ENCODE results near the gene LMTK3. TPM values are rescaled to one million over a fixed set of nuclear protein-coding genes. Genes with fewer than 3 reads are reported as not detected.

The LMTK3 gene
- total RNA-seq, 1 experiment from 2014 or later = 15.9 TPM

- peaks cover 27% of the 10 kb centered on the region for H3K36me3 Mint-ChIP-seq
- POLR2A ChIA-PET = interaction anchor here (1.0 kb wide), 1 partner anchor 10 kb away, joined by 4 read pairs; no protein-coding TSS in a partner anchor
- DNase-seq (ENCODE audit: low spot score) = no peak
- CTCF ChIA-PET = interaction anchor here (0.6 to 2.4 kb wide), 6 partner anchors 9 to 206 kb away, joined by 3 to 5 read pairs (median 4); no protein-coding TSS in a partner anchor
- no peak overlapping the region for H3K4me3 Mint-ChIP-seq
- TF ChIP-seq ZBTB21 (CRISPR knock-in tag; IDR thresholded peaks at IDR 0.05; ENCODE audit: borderline replicate concordance) (no peak), ZNF138 (CRISPR knock-in tag; conservative IDR thresholded peaks at IDR 0.05) (no peak), HMGA2 (CRISPR knock-in tag; IDR thresholded peaks at IDR 0.05) (no peak)
- H3K4me1 Mint-ChIP-seq = peaks cover 6% of the 10 kb centered on the region
- H3K27me3 Mint-ChIP-seq (ENCODE audit: low read depth) = peaks cover 10% of the 10 kb centered on the region
- ATAC-seq = no peak
- H3K27ac Mint-ChIP-seq = no peak overlapping the region
- H3K9me3 Mint-ChIP-seq = peaks cover 31% of the 10 kb centered on the region
These were observed 19.1 kb upstream of the LMTK3 start for GRCh38 chr19:48530770-48531169.

- ATAC-seq = no peak
- Mint-ChIP-seq H3K36me3 (peaks cover 27% of the 10 kb centered on the region), H3K27ac (no peak overlapping the region), H3K4me1 (peaks cover 6% of the 10 kb centered on the region), H3K27me3 (ENCODE audit: low read depth) (peaks cover 10% of the 10 kb centered on the region), H3K9me3 (peaks cover 31% of the 10 kb centered on the region), H3K4me3 (no peak overlapping the region)
- CTCF ChIA-PET = interaction anchor here (0.6 to 2.4 kb wide), 6 partner anchors 10 to 59 kb away, joined by 3 to 5 read pairs (median 4); no protein-coding TSS in a partner anchor
- TF ChIP-seq, protein P1, sequence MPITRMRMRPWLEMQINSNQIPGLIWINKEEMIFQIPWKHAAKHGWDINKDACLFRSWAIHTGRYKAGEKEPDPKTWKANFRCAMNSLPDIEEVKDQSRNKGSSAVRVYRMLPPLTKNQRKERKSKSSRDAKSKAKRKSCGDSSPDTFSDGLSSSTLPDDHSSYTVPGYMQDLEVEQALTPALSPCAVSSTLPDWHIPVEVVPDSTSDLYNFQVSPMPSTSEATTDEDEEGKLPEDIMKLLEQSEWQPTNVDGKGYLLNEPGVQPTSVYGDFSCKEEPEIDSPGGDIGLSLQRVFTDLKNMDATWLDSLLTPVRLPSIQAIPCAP (CRISPR knock-in tag; IDR thresholded peaks at IDR 0.05) = no peak
- TF ChIP-seq ZNF396 (CRISPR knock-in tag; IDR thresholded peaks at IDR 0.05; ENCODE audit: borderline replicate concordance) (no peak), AR (CRISPR knock-in tag; IDR thresholded peaks at IDR 0.05) (no peak), ZNF425 (CRISPR knock-in tag; conservative IDR thresholded peaks at IDR 0.05) (no peak), PRRX2 (CRISPR knock-in tag; IDR thresholded peaks at IDR 0.05) (no peak), E2F4 (CRISPR knock-in tag; IDR thresholded peaks at IDR 0.05; ENCODE audit: borderline replicate concordance, low read depth) (no peak), MXD4 (CRISPR knock-in tag; IDR thresholded peaks at IDR 0.05; ENCODE audit: borderline replicate concordance) (no peak), HMGXB4 (CRISPR knock-in tag; IDR thresholded peaks at IDR 0.05) (no peak), GABPB1 (CRISPR knock-in tag; IDR thresholded peaks at IDR 0.05) (no peak), CBFB (CRISPR knock-in tag; IDR thresholded peaks at IDR 0.05; ENCODE audit: low read depth) (no peak), NFE2L1 (CRISPR knock-in tag; IDR thresholded peaks at IDR 0.05) (no peak), TP53 (CRISPR knock-in tag; IDR thresholded peaks at IDR 0.05) (no peak), TEAD4 (CRISPR knock-in tag; IDR thresholded peaks at IDR 0.05) (no peak), ESRRA (CRISPR knock-in tag; IDR thresholded peaks at IDR 0.05; ENCODE audit: borderline replicate concordance) (no peak), JAZF1 (CRISPR knock-in tag; IDR thresholded peaks at IDR 0.05) (no peak), GTF2I (CRISPR knock-in tag; conservative IDR thresholded peaks at IDR 0.05) (no peak)
- TF ChIP-seq, protein P2, sequence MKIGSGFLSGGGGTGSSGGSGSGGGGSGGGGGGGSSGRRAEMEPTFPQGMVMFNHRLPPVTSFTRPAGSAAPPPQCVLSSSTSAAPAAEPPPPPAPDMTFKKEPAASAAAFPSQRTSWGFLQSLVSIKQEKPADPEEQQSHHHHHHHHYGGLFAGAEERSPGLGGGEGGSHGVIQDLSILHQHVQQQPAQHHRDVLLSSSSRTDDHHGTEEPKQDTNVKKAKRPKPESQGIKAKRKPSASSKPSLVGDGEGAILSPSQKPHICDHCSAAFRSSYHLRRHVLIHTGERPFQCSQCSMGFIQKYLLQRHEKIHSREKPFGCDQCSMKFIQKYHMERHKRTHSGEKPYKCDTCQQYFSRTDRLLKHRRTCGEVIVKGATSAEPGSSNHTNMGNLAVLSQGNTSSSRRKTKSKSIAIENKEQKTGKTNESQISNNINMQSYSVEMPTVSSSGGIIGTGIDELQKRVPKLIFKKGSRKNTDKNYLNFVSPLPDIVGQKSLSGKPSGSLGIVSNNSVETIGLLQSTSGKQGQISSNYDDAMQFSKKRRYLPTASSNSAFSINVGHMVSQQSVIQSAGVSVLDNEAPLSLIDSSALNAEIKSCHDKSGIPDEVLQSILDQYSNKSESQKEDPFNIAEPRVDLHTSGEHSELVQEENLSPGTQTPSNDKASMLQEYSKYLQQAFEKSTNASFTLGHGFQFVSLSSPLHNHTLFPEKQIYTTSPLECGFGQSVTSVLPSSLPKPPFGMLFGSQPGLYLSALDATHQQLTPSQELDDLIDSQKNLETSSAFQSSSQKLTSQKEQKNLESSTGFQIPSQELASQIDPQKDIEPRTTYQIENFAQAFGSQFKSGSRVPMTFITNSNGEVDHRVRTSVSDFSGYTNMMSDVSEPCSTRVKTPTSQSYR (CRISPR knock-in tag; IDR thresholded peaks at IDR 0.05) = no peak
- TF ChIP-seq, protein P3, sequence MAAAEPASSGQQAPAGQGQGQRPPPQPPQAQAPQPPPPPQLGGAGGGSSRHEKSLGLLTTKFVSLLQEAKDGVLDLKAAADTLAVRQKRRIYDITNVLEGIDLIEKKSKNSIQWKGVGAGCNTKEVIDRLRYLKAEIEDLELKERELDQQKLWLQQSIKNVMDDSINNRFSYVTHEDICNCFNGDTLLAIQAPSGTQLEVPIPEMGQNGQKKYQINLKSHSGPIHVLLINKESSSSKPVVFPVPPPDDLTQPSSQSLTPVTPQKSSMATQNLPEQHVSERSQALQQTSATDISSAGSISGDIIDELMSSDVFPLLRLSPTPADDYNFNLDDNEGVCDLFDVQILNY (CRISPR knock-in tag; IDR thresholded peaks at IDR 0.05) = no peak
- DNase-seq (ENCODE audit: low spot score) = no peak
- POLR2A ChIA-PET = interaction anchor here (1.0 kb wide), 1 partner anchor 10 kb away, joined by 4 read pairs; no protein-coding TSS in a partner anchor
These were observed 18.6 kb upstream of the LMTK3 start for GRCh38 chr19:48530066-48530720.

All from WTC11 (cell line).